DMS79 treated with DMSO at 0.1 percent for 48 hours (cell line): ENCODE measurements around the gene TXLNG.

ENCODE experiments used
- DNase-seq: peaks from one replicate; lab custom pipeline; 2025; lab: John Stamatoyannopoulos, UW

Gene TXLNG

GRCh38 chrX:16874458-16875095 is 88.3 kb downstream of the TXLNG start:
- no peak for DNase-seq

- no peak for DNase-seq
These were observed 90.4 kb downstream of the TXLNG start for GRCh38 chrX:16876696-16877095.

- DNase-seq: no peak
These were observed 95.9 kb downstream of the TXLNG start for GRCh38 chrX:16882169-16882568.

GRCh38 chrX:16882702-16883486 is 96.6 kb downstream of the TXLNG start:
- DNase-seq: peak; percentile 35

- no peak for DNase-seq
These were observed 97.2 kb downstream of the TXLNG start for GRCh38 chrX:16883487-16883804.

GRCh38 chrX:16885628-16886027 is 99.4 kb downstream of the TXLNG start:
- DNase-seq: no peak

- DNase-seq: no peak
These were observed 106.5 kb downstream of the TXLNG start for GRCh38 chrX:16892504-16893362.
